DLD1 (cell line): ENCODE measurements around the gene CFAP77.
"Not testable (repeated sequence)": the region's sequence is repeated elsewhere in the genome, so short reads cannot be mapped to it uniquely, and the experiment has no call there.

Experiments used
- in situ Hi-C: cut with HindIII; loops from 2 replicates; pipeline ENCODE4 v1.10.0; 2017; ENCODE audit warnings: low sequenced_read_pairs

The CFAP77 gene

GRCh38 chr9:132409828-132410528, at the start of gene CFAP77:
CFAP77 (plus strand) TSS chr9:132410211; CDS start chr9:132410272, 61 bp downstream.
- in situ Hi-C loops: loop anchor here (10.0 to 25.0 kb wide), 2 partner anchors 152 to 245 kb away; no protein-coding TSS in a partner anchor

- in situ Hi-C loops: no loop called here
Measured at GRCh38 chr9:132364068-132364467, 45.9 kb upstream of the CFAP77 start.

DNA sequence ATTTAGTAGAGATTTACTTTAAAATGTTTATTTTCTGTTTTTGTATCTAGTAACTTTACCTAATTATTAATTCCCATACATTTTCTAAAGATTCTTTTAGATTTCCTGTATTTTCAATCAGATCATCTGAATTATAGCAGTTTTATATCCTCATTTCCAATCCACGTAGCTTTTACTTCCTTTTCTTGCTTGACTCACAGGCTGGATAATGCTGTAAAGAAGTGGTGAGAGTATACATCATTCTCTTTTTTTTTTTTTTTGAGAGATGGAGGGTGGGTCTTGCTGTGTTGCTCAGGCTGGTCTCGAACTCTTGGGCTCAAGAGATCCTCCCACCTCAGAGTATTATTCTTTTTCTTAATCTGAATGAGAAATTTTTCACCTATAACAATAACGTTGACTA, 44.0 kb upstream of the CFAP77 start:
- in situ Hi-C loops: no loop called here

GRCh38 chr9:132366481-132366880, 43.5 kb upstream of the CFAP77 start:
- in situ Hi-C loops: no loop called here

GRCh38 chr9:132367613-132368313, 42.2 kb upstream of the CFAP77 start:
- in situ Hi-C loops: no loop called here

DNA sequence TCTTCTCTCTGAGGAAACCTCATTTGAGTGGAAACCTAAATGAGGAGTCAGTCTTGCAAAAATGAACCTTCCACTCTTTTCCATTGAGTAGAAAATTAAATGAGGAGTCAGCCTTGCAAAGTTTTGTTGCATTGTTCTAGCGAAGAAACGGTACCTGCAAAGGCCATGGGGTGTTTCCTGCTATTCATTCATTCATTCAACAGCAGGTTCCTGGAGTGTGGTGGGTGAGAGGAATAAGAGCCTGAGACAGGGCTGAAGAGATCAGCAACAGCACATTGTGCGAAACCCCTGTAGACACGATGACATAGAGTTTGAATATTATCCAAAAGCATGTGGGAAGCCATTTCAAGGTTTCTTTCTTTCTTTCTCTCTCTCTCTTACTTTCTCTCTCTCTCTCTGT, 40.6 kb upstream of the CFAP77 start:
- in situ Hi-C loops: no loop called here

DNA sequence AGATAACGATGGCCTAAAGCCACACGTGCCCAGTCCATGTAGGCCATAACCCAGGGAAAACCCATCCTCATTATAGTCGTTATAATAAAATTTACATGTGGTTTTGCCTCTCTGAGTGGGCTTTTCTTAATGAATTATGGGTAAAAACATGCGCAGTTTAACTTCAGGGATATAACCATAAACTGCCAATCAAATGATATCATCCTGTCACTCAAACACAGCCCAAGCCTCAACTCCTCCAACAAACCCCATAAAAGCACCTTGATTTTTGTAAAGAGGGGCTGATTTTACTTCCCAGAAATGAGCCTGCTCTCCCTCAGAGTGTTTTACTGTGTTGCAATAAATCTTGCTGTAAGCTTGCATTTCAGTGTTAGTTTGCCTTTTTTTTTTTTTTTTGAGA, 39.4 kb upstream of the CFAP77 start:
- in situ Hi-C loops: no loop called here

- in situ Hi-C loops: no loop called here
Measured at GRCh38 chr9:132372177-132373095, 37.6 kb upstream of the CFAP77 start.

GRCh38 chr9:132377769-132378168, 32.2 kb upstream of the CFAP77 start:
- in situ Hi-C loops: not testable (repeated sequence)

- in situ Hi-C loops: not testable (repeated sequence)
Measured at GRCh38 chr9:132378416-132378815, 31.6 kb upstream of the CFAP77 start.

- in situ Hi-C loops: no loop called here
Measured at GRCh38 chr9:132381966-132382541, 28.0 kb upstream of the CFAP77 start.

DNA sequence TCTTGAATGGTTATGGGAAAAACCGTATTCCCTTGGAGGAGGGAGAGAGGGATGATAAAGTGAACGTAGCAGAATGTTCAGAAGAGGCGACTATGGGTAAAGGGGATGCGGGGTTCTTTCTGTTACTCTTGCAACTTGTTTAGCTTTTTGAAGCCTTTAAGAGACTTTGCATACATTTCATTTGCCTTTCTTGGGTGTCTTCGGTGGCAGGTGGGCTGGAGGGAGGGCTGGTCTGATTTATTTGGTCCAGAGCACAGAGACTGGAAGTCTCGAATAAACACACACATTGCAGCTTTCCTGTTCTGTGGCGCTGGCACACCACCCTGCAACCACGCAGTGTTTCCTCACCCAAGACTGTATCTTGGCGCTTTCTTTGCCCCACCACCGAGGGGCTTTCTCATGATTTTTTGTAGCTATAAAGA, 26.5 kb upstream of the CFAP77 start:
- in situ Hi-C loops: no loop called here

GRCh38 chr9:132384376-132384775, 25.6 kb upstream of the CFAP77 start:
- in situ Hi-C loops: no loop called here

- in situ Hi-C loops: no loop called here
Measured at GRCh38 chr9:132387133-132387532, 22.9 kb upstream of the CFAP77 start.

GRCh38 chr9:132390966-132391365, 19.0 kb upstream of the CFAP77 start:
- in situ Hi-C loops: no loop called here

DNA sequence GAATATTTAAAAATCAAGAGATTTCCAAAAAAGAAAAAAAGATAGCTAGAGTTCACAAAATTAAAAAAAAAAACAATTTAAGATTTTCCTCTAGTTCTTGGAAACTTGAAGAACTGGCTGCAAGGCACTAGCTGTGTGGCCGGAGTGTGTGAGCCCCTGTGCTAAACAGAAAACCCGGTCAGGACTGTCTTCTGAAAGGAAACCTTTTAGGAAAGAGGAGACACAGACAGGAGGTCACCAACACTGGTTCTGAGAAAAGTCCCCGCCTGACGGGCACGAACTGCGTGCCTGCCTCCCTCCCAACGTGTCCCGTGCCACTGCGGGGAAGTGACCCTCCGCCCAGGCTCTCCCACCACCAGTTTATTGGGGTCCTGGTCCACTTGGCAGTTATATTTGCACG, 18.6 kb upstream of the CFAP77 start:
- in situ Hi-C loops: no loop called here

- in situ Hi-C loops: no loop called here
Measured at GRCh38 chr9:132395560-132395959, 14.5 kb upstream of the CFAP77 start.

DNA sequence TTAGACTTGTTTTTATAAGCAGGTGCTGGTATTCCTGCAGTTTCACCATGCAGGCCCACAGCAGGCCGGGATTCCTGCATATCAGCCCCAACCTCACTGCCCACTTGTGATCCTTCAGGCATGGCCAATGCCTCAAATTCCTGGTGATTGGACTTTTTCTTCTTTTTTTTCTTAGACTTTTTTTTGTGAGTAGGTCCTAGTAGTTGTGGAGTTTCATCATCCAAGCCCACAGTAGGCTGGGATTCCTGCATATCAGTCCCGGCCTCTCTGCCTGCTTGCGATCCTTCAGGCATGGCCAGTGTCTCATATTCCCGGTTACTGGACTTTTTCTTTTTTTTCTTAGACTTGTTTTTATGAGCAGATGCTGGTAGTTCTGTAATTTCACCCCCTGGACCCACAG, 8.2 kb upstream of the CFAP77 start:
- in situ Hi-C loops: loop anchor here (25.0 kb wide), 1 partner anchor 160 kb away; no protein-coding TSS in a partner anchor

- in situ Hi-C loops: loop anchor here (25.0 kb wide), 1 partner anchor 158 kb away; no protein-coding TSS in a partner anchor
Measured at GRCh38 chr9:132404228-132404881, 5.7 kb upstream of the CFAP77 start.

DNA sequence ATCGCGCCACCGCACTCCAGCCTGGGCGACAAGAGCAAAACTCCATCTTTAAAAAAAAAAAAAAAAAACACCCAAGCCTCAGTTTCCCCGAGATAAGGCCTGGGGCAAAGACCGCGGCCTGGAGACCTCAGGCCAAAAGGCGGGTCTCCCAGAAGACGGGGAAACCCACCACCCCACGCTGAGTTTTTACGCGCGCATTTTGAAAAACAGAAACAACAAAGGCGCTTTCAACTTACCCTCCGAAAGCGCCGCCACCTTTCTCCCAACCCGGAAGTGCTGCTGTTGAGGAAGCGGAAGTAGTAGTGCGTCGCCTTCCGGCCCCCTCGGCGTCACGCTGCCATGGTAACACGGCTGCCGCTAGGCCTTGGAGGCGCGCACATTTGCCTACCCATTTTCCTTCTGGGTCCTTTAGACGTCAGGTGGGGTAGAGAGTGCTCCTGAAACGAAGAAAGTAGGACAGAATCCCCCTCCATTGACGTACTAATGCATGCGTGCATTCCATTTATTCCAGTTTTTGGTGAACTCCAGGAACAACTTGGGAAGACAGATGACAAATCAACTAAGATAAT, 3.4 kb upstream of the CFAP77 start, which contains the start of gene TTF1:
TSS of gene TTF1 (minus strand) at position 287 of the 569 bp plus-strand sequence. CDS start 4,019 bp downstream, outside the sequence.
- in situ Hi-C loops: loop anchor here (25.0 kb wide), 1 partner anchor 156 kb away; no protein-coding TSS in a partner anchor
